RWPE2 (cell line): ENCODE measurements around the gene MLXIP.

Source experiments
- ATAC-seq: fragments of 200-7000 bp; cut with Tn5 transposase; 3 replicates; pipeline ENCODE4 v1.9.1; 2021; ENCODE audit warnings: low read depth
- DNase-seq: peaks from one replicate; pipeline ENCODE4 v3.0.0-alpha.2; 2020; ENCODE audit warnings: low spot score
- H3K27ac ChIP-seq: fragments of 450-650 bp; 2 replicates; pipeline ENCODE4 v1.5.1; 2017; ENCODE audit warnings: mild to moderate bottlenecking; ENCODE audit not compliant: poor library complexity, severe bottlenecking
- H3K27me3 ChIP-seq: fragments of 250-450 bp; sonication (Bioruptor Pico); 2 replicates; pipeline ENCODE4 v1.5.1; 2021; ENCODE audit warnings: mild to moderate bottlenecking, moderate library complexity; ENCODE audit not compliant: insufficient read depth, poor library complexity, severe bottlenecking
- H3K36me3 ChIP-seq: fragments of 250-450 bp; sonication (Bioruptor Pico); 2 replicates; pipeline ENCODE4 v1.5.1; 2020; ENCODE audit warnings: low read depth, mild to moderate bottlenecking, moderate library complexity
- H3K4me1 ChIP-seq: fragments of 250-450 bp; sonication (Bioruptor Pico); 2 replicates; pipeline ENCODE4 v1.5.1; 2021; ENCODE audit warnings: mild to moderate bottlenecking, moderate library complexity; ENCODE audit not compliant: insufficient read depth, poor library complexity, severe bottlenecking
- H3K4me3 ChIP-seq: fragments of 250-450 bp; sonication (Bioruptor Pico); 2 replicates; pipeline ENCODE4 v1.5.1; 2021; ENCODE audit warnings: mild to moderate bottlenecking, moderate library complexity; ENCODE audit not compliant: severe bottlenecking
- H3K9me3 ChIP-seq: fragments of 250-450 bp; sonication (Bioruptor Pico); 2 replicates; pipeline ENCODE4 v1.5.1; 2021; ENCODE audit warnings: mild to moderate bottlenecking, moderate library complexity; ENCODE audit not compliant: severe bottlenecking
- TF ChIP-seq, protein P1 (sequence below): fragments of 450-650 bp; IDR thresholded peaks from one replicate; pipeline ENCODE4 v1.5.1; 2017; ENCODE audit warnings: mild to moderate bottlenecking, moderate library complexity; ENCODE audit not compliant: poor library complexity, severe bottlenecking

The MLXIP gene

DNA sequence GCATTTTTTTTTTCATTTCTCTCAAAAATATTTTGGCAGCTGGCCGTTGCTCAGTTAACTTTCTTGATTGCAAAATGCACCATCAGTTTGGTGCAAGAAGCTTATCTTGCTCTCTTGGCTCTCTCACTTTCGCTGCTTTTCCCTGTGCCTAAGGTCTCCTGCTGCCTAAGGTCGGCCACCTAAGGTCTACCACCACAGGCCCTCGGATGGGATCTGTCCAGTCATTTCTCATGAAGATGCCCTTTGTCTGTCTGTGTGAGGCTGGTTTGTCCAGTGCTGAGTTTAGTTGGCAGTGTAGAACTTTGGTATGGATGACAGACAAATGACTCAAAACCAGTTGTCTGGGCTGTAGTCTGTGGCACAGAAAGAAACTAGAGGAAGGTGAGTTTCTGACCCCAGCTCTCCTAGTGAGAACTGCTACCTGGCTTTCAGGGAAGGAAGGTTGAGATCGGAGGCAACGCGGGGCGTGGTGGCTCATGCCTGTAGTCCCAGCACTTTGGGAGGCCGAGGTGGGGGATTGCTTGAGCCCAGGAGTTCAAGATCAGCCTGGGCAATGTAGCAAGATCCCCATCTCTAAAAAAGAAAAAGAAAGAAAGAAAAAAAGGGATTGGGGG, 2.6 kb downstream of the MLXIP start:
- Histone ChIP-seq H3K4me3 (peak overlapping the region; percentile 92), H3K27me3 (no peaks in the 10 kb centered on the region), H3K36me3 (peaks cover 42% of the 10 kb centered on the region), H3K4me1 (peaks cover 19% of the 10 kb centered on the region), H3K9me3 (no peaks in the 10 kb centered on the region), H3K27ac (peak overlapping the region; percentile 93)
- TF ChIP-seq, protein P1, sequence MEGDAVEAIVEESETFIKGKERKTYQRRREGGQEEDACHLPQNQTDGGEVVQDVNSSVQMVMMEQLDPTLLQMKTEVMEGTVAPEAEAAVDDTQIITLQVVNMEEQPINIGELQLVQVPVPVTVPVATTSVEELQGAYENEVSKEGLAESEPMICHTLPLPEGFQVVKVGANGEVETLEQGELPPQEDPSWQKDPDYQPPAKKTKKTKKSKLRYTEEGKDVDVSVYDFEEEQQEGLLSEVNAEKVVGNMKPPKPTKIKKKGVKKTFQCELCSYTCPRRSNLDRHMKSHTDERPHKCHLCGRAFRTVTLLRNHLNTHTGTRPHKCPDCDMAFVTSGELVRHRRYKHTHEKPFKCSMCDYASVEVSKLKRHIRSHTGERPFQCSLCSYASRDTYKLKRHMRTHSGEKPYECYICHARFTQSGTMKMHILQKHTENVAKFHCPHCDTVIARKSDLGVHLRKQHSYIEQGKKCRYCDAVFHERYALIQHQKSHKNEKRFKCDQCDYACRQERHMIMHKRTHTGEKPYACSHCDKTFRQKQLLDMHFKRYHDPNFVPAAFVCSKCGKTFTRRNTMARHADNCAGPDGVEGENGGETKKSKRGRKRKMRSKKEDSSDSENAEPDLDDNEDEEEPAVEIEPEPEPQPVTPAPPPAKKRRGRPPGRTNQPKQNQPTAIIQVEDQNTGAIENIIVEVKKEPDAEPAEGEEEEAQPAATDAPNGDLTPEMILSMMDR, result no peak
- ATAC-seq, result peak; percentile 66
- no peak for DNase-seq

DNA sequence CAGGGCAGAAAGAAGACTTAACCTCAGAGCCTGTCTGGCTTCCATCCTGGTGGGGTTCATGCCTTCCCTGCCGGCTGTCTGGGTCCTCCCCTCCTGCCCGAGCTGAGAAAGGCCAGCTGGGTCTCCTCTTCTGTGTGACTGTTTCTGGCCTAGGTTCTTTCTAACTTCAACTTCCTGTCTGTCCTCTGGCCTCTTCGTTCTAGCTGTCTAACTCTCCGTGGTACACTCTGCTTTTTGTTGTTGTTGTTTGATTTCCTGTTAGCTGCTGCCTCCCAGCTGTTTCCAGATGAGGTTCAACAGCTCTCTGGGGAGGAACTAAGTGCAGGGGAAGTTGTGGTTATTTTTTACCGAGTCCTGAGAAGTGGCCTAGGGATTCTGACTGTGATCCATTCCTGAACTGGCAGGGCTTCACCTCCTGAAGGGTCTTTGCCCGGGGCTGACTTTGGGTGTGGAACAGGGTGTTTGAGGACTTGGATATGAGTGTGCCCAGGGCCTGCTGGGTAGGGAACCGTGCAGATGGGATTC, 3.2 kb downstream of the MLXIP start:
- no peak for ATAC-seq
- H3K4me1 ChIP-seq, result peaks cover 19% of the 10 kb centered on the region
- no peak for DNase-seq

DNA sequence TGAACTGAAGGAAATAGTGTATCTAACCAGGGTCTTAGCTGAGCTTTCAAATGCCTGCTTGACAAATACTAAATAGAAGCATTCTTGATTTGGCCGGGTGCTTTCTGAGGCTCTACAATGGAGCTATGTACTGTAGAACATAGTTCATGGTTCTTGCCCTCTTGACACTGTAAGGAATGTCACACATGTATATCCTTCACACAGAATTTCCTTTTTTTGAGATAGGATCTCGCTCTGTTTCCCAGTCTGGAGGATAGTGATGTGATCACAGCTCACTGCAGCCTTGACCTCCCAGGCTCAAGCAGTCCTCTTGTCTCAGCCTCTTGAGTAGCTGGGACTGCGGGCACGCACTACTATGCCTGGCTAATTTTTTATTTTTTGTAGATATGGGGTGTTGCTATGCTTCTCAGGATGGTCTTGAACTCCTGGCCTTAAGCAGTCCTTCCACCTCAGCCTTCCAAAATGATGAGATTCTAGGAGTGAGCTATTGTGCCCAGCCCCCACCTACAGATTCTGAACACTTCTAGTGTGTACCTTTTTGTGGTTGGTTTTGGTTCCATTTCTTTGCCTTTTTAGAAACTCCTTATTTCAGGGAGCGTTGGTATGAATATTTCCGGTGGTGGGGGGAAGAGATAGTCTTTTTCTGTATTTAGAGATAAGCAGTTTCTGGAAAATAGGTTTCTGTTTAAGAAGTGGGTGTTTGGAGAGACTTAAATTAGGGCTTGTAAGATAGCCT, 4.2 kb downstream of the MLXIP start:
- no peak overlapping the region for H3K4me3 ChIP-seq
- H3K27me3 ChIP-seq, result no peaks in the 10 kb centered on the region
- H3K36me3 ChIP-seq, result peaks cover 49% of the 10 kb centered on the region
- ATAC-seq (no peak), DNase-seq (no peak)
- no peaks in the 10 kb centered on the region for H3K9me3 ChIP-seq
- TF ChIP-seq, protein P1, result no peak
- H3K27ac ChIP-seq, result peak overlapping the region; percentile 93
- H3K4me1 ChIP-seq, result peaks cover 19% of the 10 kb centered on the region

More for the DNA sequence above, 3.2 kb downstream of the MLXIP start:
- Histone ChIP-seq H3K36me3 (peaks cover 45% of the 10 kb centered on the region), H3K9me3 (no peaks in the 10 kb centered on the region), H3K27me3 (no peaks in the 10 kb centered on the region), H3K4me3 (peak overlapping the region; percentile 92), H3K27ac (peak overlapping the region; percentile 93)
- TF ChIP-seq, protein P1, result no peak

DNA sequence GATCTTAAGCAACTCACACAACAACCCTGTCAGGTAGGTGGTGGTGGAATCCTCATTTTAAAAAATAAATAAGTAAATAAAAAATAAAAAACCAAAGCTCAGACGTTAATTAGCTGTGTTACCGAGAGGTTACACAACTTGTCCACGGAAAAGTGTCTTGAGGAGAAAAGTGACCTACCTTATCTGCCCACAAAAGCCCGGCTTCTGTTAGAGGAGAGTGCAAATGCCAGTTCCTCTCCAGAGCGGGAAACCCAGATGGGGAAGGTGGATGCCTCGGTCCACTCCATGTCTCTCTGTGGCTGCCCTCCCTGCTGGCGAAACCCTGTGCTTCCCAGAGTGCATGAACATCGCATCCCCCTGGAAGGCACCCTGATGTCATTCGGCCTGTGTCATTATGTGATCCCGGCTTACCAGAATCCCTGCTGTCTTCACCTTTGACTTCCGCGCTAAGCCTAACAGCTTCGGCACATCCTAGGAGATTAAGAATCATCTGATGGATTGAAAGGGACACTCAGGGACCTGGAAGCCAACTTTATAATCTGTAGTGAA, 6.4 kb downstream of the MLXIP start:
- Histone ChIP-seq H3K4me1 (peaks cover 25% of the 10 kb centered on the region), H3K36me3 (peaks cover 54% of the 10 kb centered on the region), H3K27me3 (no peaks in the 10 kb centered on the region), H3K4me3 (no peak overlapping the region), H3K9me3 (no peaks in the 10 kb centered on the region), H3K27ac (no peak overlapping the region)
- TF ChIP-seq, protein P1, result no peak
- DNase-seq (no peak), ATAC-seq (no peak)
